Activated CD8-positive, alpha-beta memory T cell treated with anti-CD3 and anti-CD28 coated beads, Interleukin-2, amount 50 U/mL, for 24 hours (primary cell): ENCODE data around the gene TXLNB.

Experiments
- DNase-seq: peaks from one replicate; pipeline ENCODE4 v3.0.0-alpha.2; 2020; ENCODE audit errors: extremely low read depth

TXLNB gene

GRCh38 chr6:139291813-139292619 is at the start of gene TXLNB:
Gene TXLNB, minus strand, starts transcription at chr6:139291998. Its CDS starts 3,099 bp downstream, at chr6:139288899.
- DNase-seq = peak; percentile 61

GRCh38 chr6:139341060-139341459 is 49.3 kb upstream of the TXLNB start:
- no peak for DNase-seq

GRCh38 chr6:139338795-139339194 is 47.0 kb upstream of the TXLNB start:
- no peak for DNase-seq

- no peak for DNase-seq
Observed at GRCh38 chr6:139337830-139338229, 46.0 kb upstream of the TXLNB start.

- DNase-seq = no peak
Observed at GRCh38 chr6:139337001-139337400, 45.2 kb upstream of the TXLNB start.

- no peak for DNase-seq
Observed at GRCh38 chr6:139336488-139336887, 44.7 kb upstream of the TXLNB start.

GRCh38 chr6:139335447-139336210 is 43.8 kb upstream of the TXLNB start:
- DNase-seq = no peak

- DNase-seq = no peak
Observed at GRCh38 chr6:139334806-139335446, 43.1 kb upstream of the TXLNB start.

GRCh38 chr6:139330826-139331500 is 39.2 kb upstream of the TXLNB start:
- no peak for DNase-seq

- DNase-seq = no peak
Observed at GRCh38 chr6:139330306-139330705, 38.5 kb upstream of the TXLNB start.

- DNase-seq = no peak
Observed at GRCh38 chr6:139329224-139329623, 37.4 kb upstream of the TXLNB start.

- DNase-seq = no peak
Observed at GRCh38 chr6:139327038-139327437, 35.2 kb upstream of the TXLNB start.

- DNase-seq = no peak
Observed at GRCh38 chr6:139325686-139326085, 33.9 kb upstream of the TXLNB start.

- DNase-seq = no peak
Observed at GRCh38 chr6:139325125-139325524, 33.3 kb upstream of the TXLNB start.

GRCh38 chr6:139324301-139324555 is 32.4 kb upstream of the TXLNB start:
- DNase-seq = no peak

- DNase-seq = peak; percentile 69
Observed at GRCh38 chr6:139323511-139324300, 31.9 kb upstream of the TXLNB start.

- DNase-seq = no peak
Observed at GRCh38 chr6:139320081-139320480, 28.3 kb upstream of the TXLNB start.

GRCh38 chr6:139316622-139317317 is 25.0 kb upstream of the TXLNB start:
- no peak for DNase-seq

- no peak for DNase-seq
Observed at GRCh38 chr6:139313784-139314545, 22.2 kb upstream of the TXLNB start.

- DNase-seq = no peak
Observed at GRCh38 chr6:139313229-139313628, 21.4 kb upstream of the TXLNB start.
